IMR-90 (cell line): Measurements from ENCODE around the gene PIEZO2.

Source experiments
- BHLHE40 ChIP-seq: fragments of 150-350 bp; IDR thresholded peaks from 2 replicates; pipeline ENCODE4 v1.6.1; 2016; ENCODE audit warnings: mild to moderate bottlenecking, low read depth, low read length
- CTCF ChIP-seq: conservative IDR thresholded peaks from 2 replicates; pipeline ENCODE4 v1.5.1; 2012; ENCODE audit warnings: mild to moderate bottlenecking, low read depth, low read length, improper control_type of control experiment
- ELK1 ChIP-seq: fragments of 150-350 bp; IDR thresholded peaks from 2 replicates; pipeline ENCODE4 v1.6.1; 2016; ENCODE audit warnings: low read depth, mild to moderate bottlenecking, low read length, moderate library complexity, borderline replicate concordance
- FOS ChIP-seq: fragments of 150-350 bp; IDR thresholded peaks from 2 replicates; pipeline ENCODE4 v1.6.1; 2016; ENCODE audit warnings: low read depth, low read length
- POLR2A ChIP-seq: IDR thresholded peaks from 2 replicates; pipeline ENCODE4 v1.6.1; 2012; ENCODE audit warnings: mild to moderate bottlenecking, low read depth, low read length
- RAD21 ChIP-seq: IDR thresholded peaks from 2 replicates; pipeline ENCODE4 v1.6.1; 2012; ENCODE audit warnings: low read length, improper control_type of control experiment
- RFX5 ChIP-seq: IDR thresholded peaks from 2 replicates; pipeline ENCODE4 v1.8.0; 2012; ENCODE audit warnings: low read depth, mild to moderate bottlenecking, low read length, moderate library complexity
- USF2 ChIP-seq: fragments of 150-350 bp; IDR thresholded peaks from 2 replicates; pipeline ENCODE4 v1.6.1; 2017; ENCODE audit warnings: mild to moderate bottlenecking, antibody characterized with exemption, low read length, low read depth

- TF ChIP-seq USF2 (no peak), CTCF (no peak), POLR2A (no peak), BHLHE40 (no peak), FOS (no peak), RFX5 (no peak), RAD21 (no peak), ELK1 (no peak)
Observed at GRCh38 chr18:11029021-11029420, 120.3 kb downstream of the PIEZO2 start.
